KMS-11 (cell line): Measurements from ENCODE around the gene AP4S1.
"Not testable (repeated sequence)": the region's sequence is repeated elsewhere in the genome, so short reads cannot be mapped to it uniquely, and the experiment has no call there.

Experiments
- H2AFZ ChIP-seq: fragments of 200-600 bp; sonication (generic); 2 replicates; pipeline ENCODE4 v1.6.1; 2016; ENCODE audit warnings: antibody characterized with exemption, mixed run types, low read depth
- H3K27ac ChIP-seq: fragments of 200-600 bp; sonication (generic); 2 replicates; pipeline ENCODE4 v1.6.1; 2016; ENCODE audit warnings: mild to moderate bottlenecking, mixed run types
- H3K27me3 ChIP-seq: fragments of 200-600 bp; sonication (generic); 2 replicates; pipeline ENCODE4 v1.6.1; 2017; ENCODE audit warnings: mild to moderate bottlenecking, low read depth, mixed run types, moderate library complexity; ENCODE audit not compliant: insufficient read depth
- H3K36me3 ChIP-seq: fragments of 200-600 bp; sonication (generic); 2 replicates; pipeline ENCODE4 v1.6.1; 2017; ENCODE audit warnings: mild to moderate bottlenecking, mixed run types; ENCODE audit not compliant: insufficient read depth
- H3K4me1 ChIP-seq: fragments of 200-600 bp; sonication (generic); 2 replicates; pipeline ENCODE4 v1.6.1; 2016; ENCODE audit warnings: mild to moderate bottlenecking, low read depth, mixed run types; ENCODE audit not compliant: poor library complexity, severe bottlenecking
- H3K4me2 ChIP-seq: fragments of 200-600 bp; sonication (generic); 2 replicates; pipeline ENCODE4 v1.7.0; 2016; ENCODE audit warnings: mild to moderate bottlenecking, mixed run types
- H3K4me3 ChIP-seq: fragments of 200-600 bp; sonication (generic); IDR thresholded peaks from 2 replicates; pipeline ENCODE4 v1.6.1; 2017; ENCODE audit warnings: low read depth, low read length, mixed read lengths; ENCODE audit not compliant: insufficient read depth
- H3K79me2 ChIP-seq: fragments of 200-600 bp; sonication (generic); 2 replicates; pipeline ENCODE4 v1.6.1; 2016; ENCODE audit warnings: low read depth, mixed run types; ENCODE audit not compliant: insufficient read depth
- H3K9ac ChIP-seq: fragments of 200-600 bp; sonication (generic); 2 replicates; pipeline ENCODE4 v1.6.1; 2016; ENCODE audit warnings: mild to moderate bottlenecking, mixed run types
- H4K20me1 ChIP-seq: fragments of 200-600 bp; sonication (generic); 2 replicates; pipeline ENCODE4 v1.6.1; 2016; ENCODE audit warnings: mild to moderate bottlenecking, mixed run types; ENCODE audit not compliant: insufficient read depth
- TF ChIP-seq, protein P1 (sequence below): fragments of 200-600 bp; sonication (generic); conservative IDR thresholded peaks from 2 replicates; pipeline ENCODE4 v1.6.1; 2017; ENCODE audit warnings: low read depth, mild to moderate bottlenecking, antibody characterized with exemption, low read length, moderate library complexity, mixed read lengths

AP4S1 gene, protein sequence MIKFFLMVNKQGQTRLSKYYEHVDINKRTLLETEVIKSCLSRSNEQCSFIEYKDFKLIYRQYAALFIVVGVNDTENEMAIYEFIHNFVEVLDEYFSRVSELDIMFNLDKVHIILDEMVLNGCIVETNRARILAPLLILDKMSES

GRCh38 chr14:31025367-31026076 is at the start of gene AP4S1:
TSS of gene AP4S1 (plus strand) at chr14:31025649. CDS start at chr14:31066197, 40,548 bp downstream.
- Histone ChIP-seq H4K20me1 (no peaks in the 10 kb centered on the region), H3K27ac (peak within 1 kb of the TSS; percentile 85), H2AFZ (peak within 1 kb of the TSS; percentile 70), H3K79me2 (peaks cover 51% of the 10 kb centered on the region), H3K9ac (peak within 1 kb of the TSS; percentile 96), H3K27me3 (no peaks in the 10 kb centered on the region), H3K36me3 (no peaks in the 10 kb centered on the region), H3K4me2 (peak within 1 kb of the TSS; percentile 91), H3K4me1 (peaks cover 20% of the 10 kb centered on the region), H3K4me3 (no peak within 1 kb of the TSS)
- TF ChIP-seq, protein P1, sequence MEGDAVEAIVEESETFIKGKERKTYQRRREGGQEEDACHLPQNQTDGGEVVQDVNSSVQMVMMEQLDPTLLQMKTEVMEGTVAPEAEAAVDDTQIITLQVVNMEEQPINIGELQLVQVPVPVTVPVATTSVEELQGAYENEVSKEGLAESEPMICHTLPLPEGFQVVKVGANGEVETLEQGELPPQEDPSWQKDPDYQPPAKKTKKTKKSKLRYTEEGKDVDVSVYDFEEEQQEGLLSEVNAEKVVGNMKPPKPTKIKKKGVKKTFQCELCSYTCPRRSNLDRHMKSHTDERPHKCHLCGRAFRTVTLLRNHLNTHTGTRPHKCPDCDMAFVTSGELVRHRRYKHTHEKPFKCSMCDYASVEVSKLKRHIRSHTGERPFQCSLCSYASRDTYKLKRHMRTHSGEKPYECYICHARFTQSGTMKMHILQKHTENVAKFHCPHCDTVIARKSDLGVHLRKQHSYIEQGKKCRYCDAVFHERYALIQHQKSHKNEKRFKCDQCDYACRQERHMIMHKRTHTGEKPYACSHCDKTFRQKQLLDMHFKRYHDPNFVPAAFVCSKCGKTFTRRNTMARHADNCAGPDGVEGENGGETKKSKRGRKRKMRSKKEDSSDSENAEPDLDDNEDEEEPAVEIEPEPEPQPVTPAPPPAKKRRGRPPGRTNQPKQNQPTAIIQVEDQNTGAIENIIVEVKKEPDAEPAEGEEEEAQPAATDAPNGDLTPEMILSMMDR: no peak

GRCh38 chr14:30977752-30978151 is 47.7 kb upstream of the AP4S1 start:
- H3K9ac ChIP-seq: no peak overlapping the region
- no peak overlapping the region for H2AFZ ChIP-seq
- H3K4me1 ChIP-seq: no peaks in the 10 kb centered on the region
- H3K27ac ChIP-seq: no peak overlapping the region
- H3K79me2 ChIP-seq: peaks cover 43% of the 10 kb centered on the region; the same call in 1 of the 2 replicates
- no peaks in the 10 kb centered on the region for H3K36me3 ChIP-seq
- TF ChIP-seq, protein P1: no peak
- peaks cover 10% of the 10 kb centered on the region; the same call in 1 of the 2 replicates for H4K20me1 ChIP-seq
- no peak overlapping the region for H3K4me3 ChIP-seq
- H3K27me3 ChIP-seq: no peaks in the 10 kb centered on the region
- no peak overlapping the region for H3K4me2 ChIP-seq

DNA sequence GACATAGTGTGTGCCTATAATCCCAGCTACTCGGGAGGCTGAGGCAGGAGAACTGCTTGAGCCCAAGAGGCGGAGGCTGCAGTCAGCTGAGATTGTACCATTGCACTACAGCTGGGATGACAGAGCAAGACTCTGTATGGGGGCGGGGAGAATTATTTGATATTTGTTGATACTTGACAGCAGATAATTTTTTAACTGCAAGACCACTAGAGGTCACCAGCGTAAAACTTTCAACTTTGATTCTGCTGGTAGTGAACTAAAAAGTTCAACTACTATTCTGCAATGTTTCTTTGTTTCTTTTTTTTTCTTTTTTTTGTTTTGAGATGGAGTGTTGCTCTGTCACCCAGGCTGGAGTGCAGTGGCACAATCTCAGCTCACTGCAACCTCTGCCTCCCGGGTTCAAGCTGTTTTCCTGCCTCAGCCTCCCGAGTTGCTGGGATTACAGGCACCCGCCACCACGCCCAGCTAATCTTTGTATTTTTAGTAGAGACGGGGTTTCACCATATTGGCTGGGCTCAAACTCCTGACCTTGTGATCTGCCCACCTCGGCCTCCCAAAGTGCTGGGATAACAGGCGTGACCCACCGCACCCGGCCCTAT is 45.2 kb upstream of the AP4S1 start:
- H3K4me2 ChIP-seq, H3K4me1 ChIP-seq, H3K4me3 ChIP-seq, H3K27ac ChIP-seq, H3K27me3 ChIP-seq, H3K9ac ChIP-seq, H2AFZ ChIP-seq, H3K36me3 ChIP-seq, H4K20me1 ChIP-seq: not testable (repeated sequence)
- H3K79me2 ChIP-seq: peaks cover 24% of the 10 kb centered on the region; the same call in 1 of the 2 replicates
- TF ChIP-seq, protein P1: peak; percentile 37; the same call in 1 of the 2 replicates

GRCh38 chr14:30980980-30981379 is 44.5 kb upstream of the AP4S1 start:
- H3K4me3 ChIP-seq: no peak overlapping the region
- H3K79me2 ChIP-seq: peaks cover 21% of the 10 kb centered on the region; the same call in 1 of the 2 replicates
- no peak overlapping the region for H2AFZ ChIP-seq
- H3K9ac ChIP-seq: no peak overlapping the region
- TF ChIP-seq, protein P1: no peak
- H3K4me1 ChIP-seq: no peaks in the 10 kb centered on the region
- no peak overlapping the region for H3K4me2 ChIP-seq
- H3K36me3 ChIP-seq: no peaks in the 10 kb centered on the region
- H3K27me3 ChIP-seq: no peaks in the 10 kb centered on the region
- no peaks in the 10 kb centered on the region for H4K20me1 ChIP-seq
- no peak overlapping the region for H3K27ac ChIP-seq
